H1 (cell line): ENCODE measurements around the gene TCERG1L. TPM values are rescaled to one million over a fixed set of nuclear protein-coding genes. Genes with fewer than 3 reads are reported as not detected.

Experiments
- CTCF ChIA-PET: fragments of 300-600 bp; sonication (Branson Sonifier 250); formaldehyde crosslinking; loops from one replicate; lab custom pipeline; 2021; ENCODE audit not compliant: partially characterized antibody; lab: Charles Lee
- POLR2A ChIA-PET: fragments of 300-600 bp; sonication (Branson Sonifier 250); formaldehyde crosslinking; loops from one replicate; lab custom pipeline; 2021; ENCODE audit warnings: inconsistent platforms; ENCODE audit not compliant: partially characterized antibody; lab: Charles Lee
- DNase-seq, 2 experiments: peaks; one replicate each; pipeline versions ENCODE4 v3.0.0 to v3.0.0-alpha.2; 2010 to 2022; ENCODE audit warnings: low spot score in 2 of 2, low read depth in 1 of 2, mixed read lengths in 1 of 2
- FAIRE-seq: peaks from 2 replicates; lab custom pipeline; 2011; peaks lifted over from hg19 to GRCh38; lab: Jason Lieb, UNC
- H2AFZ ChIP-seq: 2 replicates; pipeline ENCODE4 v1.8.1; 2012; ENCODE audit warnings: low read length, inconsistent platforms
- H2AK5ac ChIP-seq: 2 replicates; pipeline ENCODE4 v1.6.1; 2013; ENCODE audit warnings: low read depth, low read length
- H2BK120ac ChIP-seq: replicated peaks from 2 replicates; pipeline ENCODE3; 2013; ENCODE audit warnings: low read depth, low read length, inconsistent platforms
- H2BK12ac ChIP-seq: 2 replicates; pipeline ENCODE4 v1.6.1; 2013; ENCODE audit warnings: low read depth, low read length
- H2BK15ac ChIP-seq: 2 replicates; pipeline ENCODE4 v1.6.1; 2013; ENCODE audit warnings: low read length
- H2BK20ac ChIP-seq: 2 replicates; pipeline ENCODE4 v1.6.1; 2013; ENCODE audit warnings: low read length
- H2BK5ac ChIP-seq: 2 replicates; pipeline ENCODE4 v1.6.1; 2013; ENCODE audit warnings: low read depth, low read length
- H3K14ac ChIP-seq: 2 replicates; pipeline ENCODE4 v1.6.1; 2013; ENCODE audit warnings: inconsistent platforms; ENCODE audit not compliant: insufficient read length
- H3K18ac ChIP-seq: 2 replicates; pipeline ENCODE4 v1.6.1; 2013; ENCODE audit warnings: low read length; ENCODE audit errors: extremely low read depth
- H3K23ac ChIP-seq: 2 replicates; pipeline ENCODE4 v1.6.1; 2013; ENCODE audit warnings: inconsistent platforms; ENCODE audit not compliant: insufficient read length
- H3K23me2 ChIP-seq: 2 replicates; pipeline ENCODE4 v1.6.1; 2013; ENCODE audit warnings: low read depth, low read length
- H3K27ac ChIP-seq: 2 replicates; pipeline ENCODE4 v1.6.1; 2011; ENCODE audit warnings: low read depth, low read length, inconsistent platforms
- H3K27me3 ChIP-seq, 4 experiments: replicated peaks in 1 of 4; 1 replicate in 1 of 4; 2 replicates in 3 of 4; pipeline versions ENCODE4 v1.6.1 to v1.8.1; 2011 to 2013; ENCODE audit warnings: low read length in 3 of 4, mild to moderate bottlenecking in 3 of 4, inconsistent platforms in 2 of 4, mixed read lengths in 2 of 4, moderate library complexity in 1 of 4; ENCODE audit not compliant: control insufficient read depth in 3 of 4, insufficient read depth in 3 of 4; ENCODE audit errors: extremely low read depth in 1 of 4
- H3K36me3 ChIP-seq, 4 experiments: 2 replicates each; pipeline versions ENCODE4 v1.6.1 to v1.8.1; 2011 to 2013; ENCODE audit warnings: mild to moderate bottlenecking in 4 of 4, low read length in 3 of 4, moderate library complexity in 2 of 4, control low read depth in 1 of 4, inconsistent platforms in 1 of 4; ENCODE audit not compliant: insufficient read depth in 4 of 4, control insufficient read depth in 2 of 4
- H3K4ac ChIP-seq: replicated peaks from 2 replicates; pipeline ENCODE3; 2013; ENCODE audit warnings: low read length, low read depth, mixed read lengths, inconsistent platforms; ENCODE audit not compliant: insufficient read length
- H3K4me1 ChIP-seq, 4 experiments: replicated peaks in 1 of 4; 1 replicate in 1 of 4; 2 replicates in 3 of 4; pipeline versions ENCODE4 v1.6.1 to v1.8.1; 2011 to 2013; ENCODE audit warnings: low read length in 3 of 4, inconsistent platforms in 2 of 4, mixed read lengths in 1 of 4; ENCODE audit not compliant: insufficient read depth in 4 of 4, control insufficient read depth in 3 of 4
- H3K4me2 ChIP-seq, 2 experiments: 2 replicates each; pipeline versions ENCODE4 v1.6.1 to v1.8.1; 2011 to 2013; ENCODE audit warnings: low read depth in 2 of 2, low read length in 2 of 2, control low read depth in 1 of 2, inconsistent platforms in 1 of 2, mild to moderate bottlenecking in 1 of 2; ENCODE audit not compliant: insufficient read depth in 1 of 2
- H3K4me3 ChIP-seq, 4 experiments: fragments of 200-600, 300-600 bp in 1 of 4; sonication (generic), shearing (Covaris generic), sonication (Bioruptor Twin) in 1 of 4; 2 replicates each; pipeline versions ENCODE4 v1.5.1 to v1.8.1; 2011 to 2016; ENCODE audit warnings: low read length in 4 of 4, low read depth in 3 of 4, control low read depth in 2 of 4, inconsistent platforms in 2 of 4, mild to moderate bottlenecking in 2 of 4, mixed read lengths in 1 of 4, moderate library complexity in 1 of 4; ENCODE audit not compliant: insufficient read depth in 2 of 4; ENCODE audit errors: extremely low read depth in 1 of 4
- H3K56ac ChIP-seq: replicated peaks from 2 replicates; pipeline ENCODE3; 2013; ENCODE audit warnings: low read depth, mild to moderate bottlenecking, mixed read lengths, low read length, inconsistent platforms; ENCODE audit not compliant: insufficient read length
- H3K79me1 ChIP-seq: 2 replicates; pipeline ENCODE4 v1.6.1; 2013; ENCODE audit warnings: low read depth, low read length, control low read depth
- H3K79me2 ChIP-seq, 2 experiments: 2 replicates each; pipeline versions ENCODE4 v1.6.1 to v1.8.1; 2012 to 2013; ENCODE audit warnings: low read length in 2 of 2, mild to moderate bottlenecking in 2 of 2, inconsistent platforms in 1 of 2; ENCODE audit not compliant: insufficient read depth in 2 of 2, control insufficient read depth in 1 of 2
- H3K9ac ChIP-seq, 4 experiments: replicated peaks in 1 of 4; 1 replicate in 1 of 4; 2 replicates in 3 of 4; pipeline versions ENCODE4 v1.6.1 to v1.8.1; 2011 to 2013; ENCODE audit warnings: low read depth in 3 of 4, low read length in 3 of 4, control low read depth in 2 of 4, mild to moderate bottlenecking in 2 of 4, moderate library complexity in 2 of 4, inconsistent platforms in 1 of 4; ENCODE audit errors: extremely low read depth in 1 of 4
- H3K9me3 ChIP-seq, 2 experiments: 2 replicates each; pipeline versions ENCODE4 v1.6.1 to v1.8.1; 2012 to 2013; ENCODE audit warnings: mild to moderate bottlenecking in 2 of 2, moderate library complexity in 2 of 2, control low read depth in 1 of 2, inconsistent platforms in 1 of 2, low read depth in 1 of 2, low read length in 1 of 2, mixed read lengths in 1 of 2; ENCODE audit not compliant: insufficient read depth in 2 of 2
- H4K20me1 ChIP-seq, 2 experiments: replicated peaks in 1 of 2; 2 replicates each; pipeline versions ENCODE3 to v1.8.1; 2011 to 2013; ENCODE audit warnings: inconsistent platforms in 2 of 2, low read length in 2 of 2, mild to moderate bottlenecking in 1 of 2; ENCODE audit not compliant: insufficient read depth in 2 of 2, control insufficient read depth in 1 of 2
- H4K5ac ChIP-seq: 2 replicates; pipeline ENCODE4 v1.6.1; 2013; ENCODE audit warnings: low read length, low read depth, mixed read lengths, inconsistent platforms; ENCODE audit not compliant: insufficient read length
- H4K8ac ChIP-seq: 2 replicates; pipeline ENCODE4 v1.8.0; 2013; ENCODE audit warnings: mild to moderate bottlenecking, moderate library complexity, low read length, inconsistent platforms; ENCODE audit not compliant: insufficient read depth; ENCODE audit errors: extremely low read depth
- H4K91ac ChIP-seq: replicated peaks from 2 replicates; pipeline ENCODE3; 2013; ENCODE audit warnings: low read length, mixed read lengths, inconsistent platforms; ENCODE audit not compliant: insufficient read length
- CBX5 ChIP-seq: fragments of 300-800, 300-1000 bp; sonication (generic); IDR thresholded peaks from 2 replicates; pipeline ENCODE4 v1.7.1; 2016; ENCODE audit warnings: antibody characterized with exemption, low read length, low read depth
- CHD2 ChIP-seq: IDR thresholded peaks from 2 replicates; pipeline ENCODE4 v1.6.1; 2012; ENCODE audit warnings: low read length, improper control_type of control experiment
- EP300 ChIP-seq, 2 experiments: IDR thresholded peaks; 1 replicate in 1 of 2; 2 replicates in 1 of 2; pipeline ENCODE4 v1.6.1; 2011 to 2012; ENCODE audit warnings: low read depth in 2 of 2, low read length in 2 of 2, mild to moderate bottlenecking in 2 of 2, borderline replicate concordance in 1 of 2, inconsistent platforms in 1 of 2, moderate library complexity in 1 of 2
- GABPA ChIP-seq: IDR thresholded peaks from 2 replicates; pipeline ENCODE4 v1.6.1; 2011; ENCODE audit warnings: mild to moderate bottlenecking, low read length, moderate library complexity, borderline replicate concordance; ENCODE audit not compliant: insufficient read depth
- GTF2F1 ChIP-seq: IDR thresholded peaks from 2 replicates; pipeline ENCODE4 v1.6.1; 2012; ENCODE audit warnings: low read depth, low read length, improper control_type of control experiment, borderline replicate concordance
- KDM5A ChIP-seq: fragments of 200-600 bp; IDR thresholded peaks from 2 replicates; pipeline ENCODE4 v1.7.1; 2012; ENCODE audit warnings: mild to moderate bottlenecking, low read length, inconsistent platforms, mixed read lengths
- NANOG ChIP-seq: IDR thresholded peaks from 2 replicates; pipeline ENCODE4 v1.6.1; 2011; ENCODE audit warnings: low read length, low read depth, mild to moderate bottlenecking, inconsistent platforms; ENCODE audit not compliant: insufficient read depth, poor library complexity, severe bottlenecking
- POLR2AphosphoS5 ChIP-seq: IDR thresholded peaks from 2 replicates; pipeline ENCODE4 v1.6.1; 2011; ENCODE audit warnings: low read depth, low read length
- POU5F1 ChIP-seq: IDR thresholded peaks from 2 replicates; pipeline ENCODE4 v1.6.1; 2011; ENCODE audit warnings: low read depth, mild to moderate bottlenecking, low read length, moderate library complexity
- RAD21 ChIP-seq, 2 experiments: IDR thresholded peaks in 1 of 2; conservative IDR thresholded peaks in 1 of 2; 2 replicates each; pipeline ENCODE4 v1.6.1; 2011; ENCODE audit warnings: low read depth in 2 of 2, low read length in 2 of 2, improper control_type of control experiment in 1 of 2, inconsistent platforms in 1 of 2, mild to moderate bottlenecking in 1 of 2, moderate library complexity in 1 of 2
- RFX5 ChIP-seq: IDR thresholded peaks from 2 replicates; pipeline ENCODE4 v1.6.1; 2011; ENCODE audit warnings: low read depth, low read length, improper control_type of control experiment, borderline replicate concordance
- RXRA ChIP-seq: IDR thresholded peaks from 2 replicates; pipeline ENCODE4 v1.6.1; 2011; ENCODE audit warnings: low read depth, mild to moderate bottlenecking, low read length, moderate library complexity; ENCODE audit not compliant: insufficient read depth
- TEAD4 ChIP-seq: IDR thresholded peaks from 2 replicates; pipeline ENCODE4 v1.6.1; 2012; ENCODE audit warnings: low read depth, low read length, inconsistent platforms, mixed read lengths
- YY1 ChIP-seq: IDR thresholded peaks from 2 replicates; pipeline ENCODE4 v1.6.1; 2011; ENCODE audit warnings: low read depth, mild to moderate bottlenecking, low read length
- WGBS, 2 experiments: shearing (Covaris generic) in 1 of 2; methylation state at CpG; one replicate each; pipeline versions ENCODE4 v1.1.6 to v1.1.7; 2013 to 2015; ENCODE audit warnings: low lambda C conversion rate in 2 of 2, mixed read lengths in 2 of 2, inconsistent platforms in 1 of 2, low coverage in 1 of 2, missing lambda C conversion rate in 1 of 2; ENCODE audit not compliant: insufficient replicate concordance in 2 of 2, insufficient coverage in 1 of 2, insufficient read length in 1 of 2; ENCODE audit errors: extremely low coverage in 1 of 2, missing lambda C conversion rate in 1 of 2; 5-methylcytosine and 5-hydroxymethylcytosine counted together
- polyA plus RNA-seq, 7 experiments: library from polyadenylated mRNA; depleted of rRNA in 3 of 7; stranded (reverse) in 5 of 7; unstranded in 2 of 7; fragments of >200 nt in 5 of 7; fragments of 200-250 nt in 2 of 7; gene quantifications; 1 replicate in 5 of 7; 2 replicates in 1 of 7; 4 replicates in 1 of 7; pipeline versions ENCODE4 v1.2.1 to v1.2.3, GENCODE V29; 2011 to 2013; ENCODE audit warnings: missing spikeins in 2 of 7, mixed read lengths in 2 of 7
- total RNA-seq: library from RNA; stranded (reverse); fragmentation: NEBNext Ultra II Directional; extraction: Animal tissue kit (Norgen Biotek cat#: 25700); gene quantifications from 2 replicates; pipeline ENCODE4 v1.2.1, GENCODE V29; 2021
- TF ChIP-seq, protein P1 (sequence below): IDR thresholded peaks from 2 replicates; pipeline ENCODE4 v1.6.1; 2012; ENCODE audit warnings: inconsistent platforms

TCERG1L gene
- total and polyA plus RNA-seq, 2 of the 8 experiments (the other 6 are each of a cell fraction or from before 2014, with no cell fraction given) = 3.9 to 6.9 TPM

DNA sequence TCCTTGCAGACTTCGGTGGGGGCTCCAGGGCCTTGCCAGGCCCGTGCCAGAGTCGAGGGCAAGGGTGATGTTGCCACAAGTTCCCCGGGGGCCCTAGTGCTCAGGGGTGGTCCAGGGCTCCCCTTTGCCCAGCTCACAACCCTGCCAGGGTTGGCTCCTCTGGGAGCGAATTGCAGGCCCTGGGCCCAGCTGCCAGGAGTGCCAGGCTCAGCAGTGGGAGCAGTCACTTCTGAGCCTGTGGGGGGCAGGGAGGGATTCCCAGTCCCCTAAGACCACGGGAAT, 43.8 kb downstream of the TCERG1L start:
- DNase-seq (no peak), FAIRE-seq (no peak)
- Histone ChIP-seq H2BK20ac (no peak overlapping the region), H3K56ac (no peak overlapping the region), H3K4me2 (no peak overlapping the region), H4K5ac (no peak overlapping the region), H4K91ac (no peak overlapping the region), H3K36me3 (no peaks in the 10 kb centered on the region), H3K23ac (no peak overlapping the region), H3K9me3 (no peaks in the 10 kb centered on the region), H3K27ac (no peak overlapping the region), H3K23me2 (no peaks in the 10 kb centered on the region), H2BK5ac (no peak overlapping the region), H3K79me1 (no peaks in the 10 kb centered on the region), H3K14ac (no peak overlapping the region), H2BK15ac (no peak overlapping the region), H3K79me2 (no peaks in the 10 kb centered on the region), H2BK120ac (no peak overlapping the region), H3K9ac (no peak overlapping the region), H4K8ac (no peak overlapping the region), H4K20me1 (peaks cover 0 to 1% of the 10 kb centered on the region in 2 experiments), H2AFZ (no peak overlapping the region), H3K4me1 (no peaks in the 10 kb centered on the region; a peak in 1 of 7 replicates), H2BK12ac (no peak overlapping the region), H3K27me3 (no peaks in the 10 kb centered on the region), H3K4me3 (no peak overlapping the region), H3K18ac (no peak overlapping the region), H2AK5ac (no peak overlapping the region), H3K4ac (no peak overlapping the region)
- 86% methylated on average over 5 of the region's 6 CpGs; no CpG with 5 or more reads in 1 of the 2 experiments for WGBS, 2 experiments
- POLR2A ChIA-PET = no interaction called here
- CTCF ChIA-PET = interaction anchor here (1.1 kb wide), 1 partner anchor 10 kb away, joined by 3 read pairs; no protein-coding TSS in a partner anchor
- TF ChIP-seq CHD2 (no peak), GABPA (no peak), RXRA (no peak), CBX5 (no peak), TEAD4 (no peak), RAD21 (IDR thresholded peaks at IDR 0.05 in 1 of 2, conservative IDR thresholded peaks at IDR 0.05 in 1 of 2; ENCODE audit: low read depth in 2 of 2, low read length in 2 of 2) (no peak), YY1 (no peak), GTF2F1 (no peak), EP300 (IDR thresholded peaks at IDR 0.05; ENCODE audit: borderline replicate concordance in 1 of 2, low read depth in 2 of 2, low read length in 2 of 2) (no peak), POLR2AphosphoS5 (no peak), RFX5 (no peak), POU5F1 (no peak), NANOG (no peak), KDM5A (no peak)
- TF ChIP-seq, protein P1, sequence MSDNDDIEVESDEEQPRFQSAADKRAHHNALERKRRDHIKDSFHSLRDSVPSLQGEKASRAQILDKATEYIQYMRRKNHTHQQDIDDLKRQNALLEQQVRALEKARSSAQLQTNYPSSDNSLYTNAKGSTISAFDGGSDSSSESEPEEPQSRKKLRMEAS = no peak
